Measurements from ENCODE around the gene BACH2. TPM values are rescaled to one million over a fixed set of nuclear protein-coding genes. Genes with fewer than 3 reads are reported as not detected.

BACH2 gene
- total and polyA plus RNA-seq, 2 of the 4 experiments (the other 2 are of a cell fraction) = 1.3 to 1.4 TPM

- no peak for TF ChIP-seq ELK1 (IDR thresholded peaks at IDR 0.05; ENCODE audit: borderline replicate concordance, low read depth, low read length)
- no peak for TF ChIP-seq POLR2A (IDR thresholded peaks at IDR 0.05; ENCODE audit: low read depth, low read length)
Measured at GRCh38 chr6:90193359-90193758, 103.3 kb downstream of the BACH2 start (continued).

- H3K56ac ChIP-seq (ENCODE audit: extremely low read depth, insufficient read depth, low read length) = no peak overlapping the region
- no peak overlapping the region; the same call in 1 of the 2 replicates for H3K14ac ChIP-seq (replicated peaks; ENCODE audit: low read depth, low read length)
- no peaks in the 10 kb centered on the region for H3K9me3 ChIP-seq (ENCODE audit: control insufficient read depth, insufficient read depth, low read length)
- no peak overlapping the region for H3K4me2 ChIP-seq (ENCODE audit: low read depth, low read length)
- intact Hi-C loops (cut with micrococcal nuclease) (no loop called here), dilution Hi-C loops (cut with HindIII; ENCODE audit: low sequenced_read_pairs, unreplicated experiment) (no loop called here), in situ Hi-C loops (cut with MboI; ENCODE audit: low sequenced_read_pairs) (no loop called here)
- H2AFZ ChIP-seq (replicated peaks; ENCODE audit: low read length, poor library complexity) = no peak overlapping the region
- no peak overlapping the region for H3K27ac ChIP-seq (ENCODE audit: insufficient read depth, low read length)
- no peak for TF ChIP-seq POLR2A (IDR thresholded peaks at IDR 0.05; ENCODE audit: low read depth, low read length)
- TF ChIP-seq MAZ (IDR thresholded peaks at IDR 0.05; ENCODE audit: borderline replicate concordance, low read depth, low read length) = no peak
- no peak for TF ChIP-seq CHD1 (IDR thresholded peaks at IDR 0.05; ENCODE audit: low read depth, low read length)
- no peak for TF ChIP-seq NFE2L2 (IDR thresholded peaks at IDR 0.05; ENCODE audit: low read depth, low read length)
- TF ChIP-seq RCOR1 (IDR thresholded peaks at IDR 0.05; ENCODE audit: insufficient replicate concordance, low read length) = no peak
- TF ChIP-seq SMC3 (IDR thresholded peaks at IDR 0.05; ENCODE audit: low read depth, low read length) = no peak
- no peak for TF ChIP-seq ELK1 (IDR thresholded peaks at IDR 0.05; ENCODE audit: borderline replicate concordance, low read depth, low read length)
- TF ChIP-seq MXI1 (IDR thresholded peaks at IDR 0.05; ENCODE audit: borderline replicate concordance, low read depth, low read length) = no peak
- TF ChIP-seq CEBPB (IDR thresholded peaks at IDR 0.05; ENCODE audit: low read depth, low read length) = no peak
- no peak for TF ChIP-seq BHLHE40 (IDR thresholded peaks at IDR 0.05; ENCODE audit: low read depth, low read length)
- no peak for TF ChIP-seq MAFK (IDR thresholded peaks at IDR 0.05; ENCODE audit: low read depth, low read length)
- TF ChIP-seq FOS (IDR thresholded peaks at IDR 0.05; ENCODE audit: low read depth, low read length) = no peak
- TF ChIP-seq RAD21 (IDR thresholded peaks at IDR 0.05; ENCODE audit: low read length) = no peak
- H2BK15ac ChIP-seq (ENCODE audit: low read depth, low read length) = peak overlapping the region; percentile 95; the same call in 1 of the 3 replicates
- H2BK20ac ChIP-seq (ENCODE audit: low read depth, low read length) = peak overlapping the region; percentile 50; the same call in 1 of the 2 replicates
- 0 out of 2 replicates have a peak overlapping the region, but pooled peaks have one; percentile 13 for H4K91ac ChIP-seq (ENCODE audit: insufficient read depth, low read depth, low read length)
- WGBS, 2 experiments (ENCODE audit: extremely low coverage in 2 of 2, insufficient read length in 1 of 2) = 100% methylated on average over 1 of the region's 3 CpGs; no CpG with 5 or more reads in 1 of the 2 experiments
- peak overlapping the region; percentile 5; the same call in 1 of the 2 replicates for H2BK120ac ChIP-seq (ENCODE audit: low read depth, low read length)
- H3K36me3 ChIP-seq (ENCODE audit: control insufficient read depth, insufficient read depth, low read length) = no peaks in the 10 kb centered on the region
- H2AK9ac ChIP-seq (replicated peaks; ENCODE audit: low read depth, low read length, poor library complexity) = no peak overlapping the region
- H2AK5ac ChIP-seq (ENCODE audit: low read depth, low read length) = peak overlapping the region; percentile 76; the same call in 1 of the 2 replicates
- no peak overlapping the region for H2BK5ac ChIP-seq (ENCODE audit: low read depth, low read length, poor library complexity, severe bottlenecking)
- no peak overlapping the region for H3K23ac ChIP-seq (ENCODE audit: low read depth, low read length)
- no TSS peak for BruUV-seq (replicated peaks)
- ChIA-PET POLR2A (ENCODE audit: unreplicated experiment) (no interaction called here), CTCF (no interaction called here)
- H3K4me3 ChIP-seq (ENCODE audit: insufficient read depth, low read depth, low read length) = no peak overlapping the region
- H3K4ac ChIP-seq (ENCODE audit: low read depth, low read length) = peak overlapping the region; percentile 6; the same call in 1 of the 2 replicates
- H3K9ac ChIP-seq (ENCODE audit: low read depth, low read length) = no peak overlapping the region
- H4K5ac ChIP-seq (ENCODE audit: low read depth, low read length) = no peak overlapping the region; the same call in 1 of the 2 replicates
- ATAC-seq (ENCODE audit: low read depth) (no peak), DNase-seq (no peak)
- H4K8ac ChIP-seq (ENCODE audit: low read depth in 2 of 2, low read length in 2 of 2) = no peak overlapping the region
- H3K79me1 ChIP-seq (ENCODE audit: low read depth in 1 of 2, low read length in 2 of 2) = no peaks in the 10 kb centered on the region
- H4K20me1 ChIP-seq (ENCODE audit: insufficient read depth, low read length) = no peaks in the 10 kb centered on the region
- peaks cover 11% of the 10 kb centered on the region for H3K4me1 ChIP-seq (ENCODE audit: control insufficient read depth, insufficient read depth, low read length)
- peaks cover 7% of the 10 kb centered on the region for H3K9me1 ChIP-seq (ENCODE audit: insufficient read depth, low read length)
- H3K18ac ChIP-seq (ENCODE audit: low read depth, low read length) = no peak overlapping the region
- H3K27me3 ChIP-seq (ENCODE audit: control insufficient read depth, insufficient read depth, low read length) = no peaks in the 10 kb centered on the region
Measured at GRCh38 chr6:90192857-90193256, 103.8 kb downstream of the BACH2 start.
